ELF-1 (cell line): ENCODE results near the gene KRTAP4-4.
"Not testable (repeated sequence)": the region's sequence is repeated elsewhere in the genome, so short reads cannot be mapped to it uniquely, and the experiment has no call there.

Source experiments
- DNase-seq: peaks from one replicate; pipeline ENCODE4 v3.0.0-alpha.2; 2016; ENCODE audit warnings: low read depth, low spot score

KRTAP4-4 gene

GRCh38 chr17:41148971-41149651 is 11.4 kb downstream of the KRTAP4-4 start:
- not testable (repeated sequence) for DNase-seq

GRCh38 chr17:41147531-41148204 is 12.9 kb downstream of the KRTAP4-4 start:
- no peak for DNase-seq

- DNase-seq, result no peak
Measured at GRCh38 chr17:41145261-41145660, 15.3 kb downstream of the KRTAP4-4 start.

GRCh38 chr17:41144846-41145245 is 15.7 kb downstream of the KRTAP4-4 start:
- no peak for DNase-seq

GRCh38 chr17:41141361-41141760 is 19.2 kb downstream of the KRTAP4-4 start:
- no peak for DNase-seq

GRCh38 chr17:41140360-41141131 is 20.0 kb downstream of the KRTAP4-4 start, which contains the start of gene KRTAP4-6:
TSS of gene KRTAP4-6 (minus strand) at chr17:41140544. CDS start at chr17:41140487, 57 bp downstream.
- no peak for DNase-seq

GRCh38 chr17:41139865-41140264 is 20.7 kb downstream of the KRTAP4-4 start:
- not testable (repeated sequence) for DNase-seq

- no peak for DNase-seq
Measured at GRCh38 chr17:41133880-41134735, 26.4 kb downstream of the KRTAP4-4 start.

- DNase-seq, result no peak
Measured at GRCh38 chr17:41131979-41132378, 28.6 kb downstream of the KRTAP4-4 start.

- DNase-seq, result no peak
Measured at GRCh38 chr17:41127371-41127770, 33.2 kb downstream of the KRTAP4-4 start.

GRCh38 chr17:41126412-41126811 is 34.1 kb downstream of the KRTAP4-4 start:
- DNase-seq, result no peak

- no peak for DNase-seq
Measured at GRCh38 chr17:41125064-41125463, 35.5 kb downstream of the KRTAP4-4 start.

GRCh38 chr17:41123991-41124371 is 36.6 kb downstream of the KRTAP4-4 start, which contains the start of gene KRTAP4-12:
TSS of gene KRTAP4-12 (minus strand) at chr17:41124182. CDS start at chr17:41124122, 60 bp downstream.
- not testable (repeated sequence) for DNase-seq

GRCh38 chr17:41123292-41123990 is 37.1 kb downstream of the KRTAP4-4 start:
- not testable (repeated sequence) for DNase-seq

GRCh38 chr17:41121742-41122141 is 38.8 kb downstream of the KRTAP4-4 start:
- no peak for DNase-seq

- not testable (repeated sequence) for DNase-seq
Measured at GRCh38 chr17:41119696-41120690, 40.6 kb downstream of the KRTAP4-4 start.

GRCh38 chr17:41118721-41119120 is 41.8 kb downstream of the KRTAP4-4 start:
- no peak for DNase-seq

- not testable (repeated sequence) for DNase-seq
Measured at GRCh38 chr17:41117846-41118386, 42.6 kb downstream of the KRTAP4-4 start, which contains the start of gene KRTAP4-11. TSS of gene KRTAP4-11 (minus strand) at chr17:41118373. CDS start at chr17:41118315, 58 bp downstream.

GRCh38 chr17:41116297-41116696 is 44.3 kb downstream of the KRTAP4-4 start:
- DNase-seq, result no peak
